HTERT RPE-1 (cell line): Measurements from ENCODE around the gene HOPX.
"Not testable (repeated sequence)": the region's sequence is repeated elsewhere in the genome, so short reads cannot be mapped to it uniquely, and the experiment has no call there.

ENCODE experiments used
- in situ Hi-C: fragments of 300-500 bp; cut with MboI; formaldehyde crosslinking; loops from 4 replicates; pipeline ENCODE4 v1.14.3; 2020; ENCODE audit warnings: low sequenced_read_pairs

Gene HOPX

GRCh38 chr4:56655627-56656345 lies 25.3 kb downstream of the HOPX start:
- in situ Hi-C loops: no loop called here

GRCh38 chr4:56655209-56655626 lies 25.9 kb downstream of the HOPX start:
- in situ Hi-C loops: no loop called here

DNA sequence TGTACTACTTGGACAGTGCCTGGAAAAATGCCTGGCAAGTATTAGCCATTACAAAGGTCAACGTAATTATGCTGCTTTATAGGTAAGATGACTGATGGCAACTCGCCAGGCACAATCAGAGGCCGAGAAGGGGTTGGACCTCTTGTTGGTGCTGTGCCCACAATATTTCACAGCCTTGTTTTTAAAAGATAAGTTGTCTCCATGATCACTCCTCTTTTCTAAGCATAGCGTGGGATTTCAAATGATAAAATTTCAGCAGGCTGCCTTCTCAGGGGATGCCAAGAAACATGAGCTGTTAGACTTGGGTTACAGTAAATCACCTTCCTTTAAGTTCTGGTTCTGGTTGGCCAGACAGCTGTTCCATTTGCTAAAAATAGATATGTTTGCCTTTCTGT lies 26.9 kb downstream of the HOPX start:
- in situ Hi-C loops: no loop called here

GRCh38 chr4:56653461-56654237 lies 27.4 kb downstream of the HOPX start:
- in situ Hi-C loops: no loop called here

DNA sequence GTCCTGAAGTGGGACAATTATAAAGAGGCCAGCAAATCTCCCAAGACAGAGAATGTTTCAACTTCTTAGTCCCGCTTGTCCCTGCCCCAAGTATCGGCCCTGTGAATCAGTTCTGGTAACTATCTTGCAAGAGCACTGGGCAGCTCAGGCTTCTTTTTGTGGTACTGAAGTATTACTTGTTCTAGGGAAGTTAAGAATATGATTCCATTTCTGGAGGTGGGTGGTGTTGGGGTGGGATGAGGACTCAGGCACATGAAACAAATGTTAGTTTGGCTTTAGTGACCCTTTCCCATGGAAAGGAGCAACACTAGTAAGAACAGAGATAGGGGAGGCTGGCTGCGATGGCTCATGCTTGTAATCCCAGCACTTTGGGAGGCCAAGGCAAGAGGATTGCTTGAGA lies 28.9 kb downstream of the HOPX start:
- in situ Hi-C loops: no loop called here

- in situ Hi-C loops: no loop called here
Measured at GRCh38 chr4:56651056-56651350, 30.1 kb downstream of the HOPX start.

DNA sequence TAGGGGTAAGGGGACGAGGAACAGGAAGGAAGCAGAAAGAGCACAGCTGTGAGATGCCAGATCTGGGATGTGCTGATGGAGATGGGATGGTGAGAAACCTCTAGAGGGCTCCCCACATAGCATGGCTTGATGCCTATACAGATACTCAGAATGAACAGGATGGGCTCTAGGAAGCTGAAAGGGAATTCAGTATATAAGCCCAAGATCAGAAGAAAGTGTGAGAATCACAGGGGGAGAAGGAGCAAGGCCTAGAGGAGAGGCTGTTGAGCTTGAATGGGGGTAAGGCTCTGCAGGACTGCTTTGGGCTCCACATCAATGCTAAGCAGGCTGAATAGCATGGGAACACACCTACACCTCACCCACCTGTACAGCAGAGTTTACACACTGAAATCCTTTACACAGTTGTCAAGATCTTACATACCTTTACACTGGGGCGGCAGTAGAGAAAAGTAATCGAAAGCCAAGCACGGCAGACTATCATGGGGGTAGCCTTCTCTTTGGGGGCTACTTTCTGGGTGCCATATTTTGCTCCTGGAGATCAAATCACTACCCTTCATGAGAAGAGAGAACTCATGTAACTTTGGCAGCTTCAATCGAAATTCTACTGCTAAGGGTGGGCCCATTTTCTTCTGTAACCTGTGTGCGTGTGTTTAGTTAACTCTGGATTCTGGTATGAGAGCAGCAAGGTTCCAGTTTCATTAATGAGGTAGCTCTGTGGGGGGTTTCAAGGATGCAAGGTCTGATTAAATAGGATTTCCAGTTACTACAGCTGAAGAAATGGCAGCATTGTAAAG lies 30.6 kb downstream of the HOPX start:
- in situ Hi-C loops: no loop called here

DNA sequence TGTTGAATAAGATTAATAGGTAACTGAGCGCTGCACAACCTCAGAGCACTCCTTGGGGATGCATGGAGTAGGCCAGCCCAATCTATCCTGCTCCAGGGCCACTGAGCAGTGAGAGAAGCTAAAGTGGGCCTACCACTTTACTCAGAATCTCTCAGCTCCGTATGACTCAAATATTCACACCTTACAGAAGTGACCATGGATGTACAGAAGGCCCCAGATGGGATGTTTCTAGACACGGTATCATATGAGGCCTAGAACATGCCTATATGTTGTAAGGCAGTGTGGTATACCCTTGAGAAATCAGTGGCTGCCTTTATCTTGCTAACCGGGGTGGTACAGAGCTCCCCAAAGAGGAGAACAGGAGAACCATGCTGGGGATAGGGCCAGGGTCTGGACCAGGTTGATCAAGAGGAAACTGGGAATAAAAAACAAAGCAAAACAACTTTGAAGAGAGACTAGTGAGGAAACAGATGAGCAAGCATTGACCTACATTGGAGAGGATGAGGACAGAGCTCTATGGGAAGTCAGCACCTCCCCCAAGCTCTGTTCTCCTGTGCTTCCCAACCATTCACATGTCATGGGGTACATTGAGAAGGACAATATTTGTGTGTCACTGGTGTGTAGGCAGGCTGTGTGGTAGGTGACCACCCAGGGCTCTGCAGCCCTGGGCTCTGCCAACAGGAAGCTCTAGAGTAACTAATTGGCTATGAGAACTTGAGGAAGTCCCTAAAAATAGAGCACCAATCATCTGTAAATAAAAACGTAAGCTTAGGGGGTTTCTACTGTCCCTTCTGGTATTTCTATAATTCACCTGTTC lies 31.4 kb downstream of the HOPX start:
- in situ Hi-C loops: no loop called here

GRCh38 chr4:56648824-56649151 lies 32.3 kb downstream of the HOPX start:
- in situ Hi-C loops: no loop called here

GRCh38 chr4:56648021-56648823 lies 32.9 kb downstream of the HOPX start:
- in situ Hi-C loops: no loop called here

GRCh38 chr4:56646341-56646740 lies 34.8 kb downstream of the HOPX start:
- in situ Hi-C loops: no loop called here

GRCh38 chr4:56643596-56643995 lies 37.5 kb downstream of the HOPX start:
- in situ Hi-C loops: no loop called here

- in situ Hi-C loops: no loop called here
Measured at GRCh38 chr4:56641494-56642051, 39.5 kb downstream of the HOPX start.

DNA sequence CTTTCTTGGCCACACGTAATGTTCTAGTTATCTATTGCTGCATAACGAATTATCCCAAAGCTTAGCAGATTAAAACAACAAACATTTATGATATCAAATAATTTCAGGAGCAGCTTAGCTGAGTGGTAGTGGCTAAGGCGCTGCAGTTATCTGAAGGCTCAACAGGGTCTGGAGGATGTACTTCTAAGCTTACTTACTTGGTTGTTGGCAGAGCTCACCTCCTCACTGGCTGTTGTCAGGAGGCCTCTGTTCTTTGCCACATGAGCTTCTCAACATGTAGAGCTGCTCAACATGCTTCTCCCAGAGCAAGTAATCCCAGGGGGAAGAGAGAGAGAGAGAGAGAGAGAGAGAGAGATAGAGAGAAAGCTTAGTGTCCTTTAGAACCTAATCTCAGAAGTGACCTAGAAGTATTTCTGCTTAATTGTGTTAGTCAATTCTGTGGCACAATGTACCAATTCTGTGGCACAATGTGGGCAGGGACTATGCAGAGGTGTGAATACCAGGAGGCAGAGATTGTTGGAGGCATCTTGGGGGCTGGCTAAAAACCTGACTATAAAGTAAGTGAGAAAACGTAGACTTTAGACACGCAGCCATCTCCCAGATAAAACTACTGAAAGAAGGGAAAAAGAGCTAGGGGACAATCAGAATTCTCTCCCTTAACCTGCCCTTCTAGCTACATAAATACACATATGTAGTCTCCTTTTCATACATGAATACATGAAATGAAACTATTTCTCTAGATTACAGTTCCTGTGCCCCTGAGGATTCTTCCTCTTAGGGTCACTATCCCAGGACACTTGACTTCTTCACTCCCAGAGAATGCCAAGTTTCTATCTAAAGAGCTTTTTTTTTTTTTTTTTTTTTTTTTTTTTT lies 40.2 kb downstream of the HOPX start:
- in situ Hi-C loops: no loop called here

DNA sequence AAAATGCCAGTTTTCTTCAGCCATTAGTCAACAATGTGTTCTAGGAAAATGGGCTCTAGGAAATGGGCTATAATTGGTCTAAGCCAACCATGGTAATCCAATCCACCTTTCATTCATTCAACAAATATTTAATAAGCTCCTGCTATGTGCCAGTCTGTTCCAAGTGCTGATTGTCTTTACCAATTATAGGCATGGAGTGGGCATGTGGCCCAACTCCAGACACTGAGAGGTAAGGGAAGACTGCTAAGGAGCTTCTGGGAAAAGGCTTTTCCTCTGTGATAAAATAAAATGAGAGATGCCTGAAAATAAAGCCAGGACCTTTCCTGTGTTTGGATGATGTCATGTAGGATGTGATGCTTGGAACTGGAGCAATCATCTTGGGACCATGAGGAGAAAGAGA lies 43.3 kb downstream of the HOPX start:
- in situ Hi-C loops: no loop called here

DNA sequence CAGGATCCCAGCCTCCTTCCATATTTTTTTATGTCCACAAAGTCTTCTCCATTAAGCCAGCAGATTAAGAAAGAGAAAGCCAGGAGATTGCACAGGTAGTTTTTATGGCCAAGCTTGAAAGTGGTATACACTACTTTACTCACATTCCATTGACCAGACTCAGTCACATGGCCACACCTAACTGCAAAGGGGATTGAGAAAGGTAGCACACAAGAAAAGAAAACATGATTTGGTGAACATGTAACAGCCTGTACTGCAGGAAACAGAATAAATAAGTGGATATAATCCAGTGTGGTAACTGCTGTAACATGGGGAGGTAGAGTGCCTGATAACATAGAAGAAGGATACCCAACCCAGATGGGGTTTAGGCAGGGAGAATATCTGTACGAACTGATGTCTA lies 43.9 kb downstream of the HOPX start:
- in situ Hi-C loops: no loop called here

DNA sequence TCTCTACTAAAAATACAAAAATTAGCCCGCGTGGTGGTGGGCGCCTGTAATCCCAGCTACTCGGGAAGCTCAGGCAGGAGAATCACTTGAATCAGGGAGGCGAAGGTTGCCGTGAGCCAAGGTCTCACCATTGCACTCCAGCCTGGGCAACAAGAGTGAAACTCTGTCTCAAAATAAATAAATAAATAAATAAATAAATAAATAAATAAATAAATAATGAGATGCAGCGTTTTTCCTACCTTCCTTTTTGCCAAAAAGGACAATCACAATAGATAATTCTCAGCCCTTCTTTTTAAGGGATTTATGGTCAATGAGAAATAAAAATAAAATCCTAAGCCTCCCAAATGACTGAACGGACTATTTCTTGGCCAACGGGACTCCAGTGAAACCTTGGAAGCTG lies 46.1 kb downstream of the HOPX start:
- in situ Hi-C loops: not testable (repeated sequence)

- in situ Hi-C loops: no loop called here
Measured at GRCh38 chr4:56633486-56633885, 47.6 kb downstream of the HOPX start.
